ENCODE data around the gene RNFT2. TPM values are rescaled to one million over a fixed set of nuclear protein-coding genes. Genes with fewer than 3 reads are reported as not detected.

The RNFT2 gene
- polyA plus RNA-seq, 4 donors: 0.45 to 2.4 (median 1.0) TPM

- 67 to 76% (median 70%) methylated on average over 5 of the region's 5 CpGs for WGBS, 3 donors
- FAIRE-seq (no peak), DNase-seq (no peak)
- no peaks in the 10 kb centered on the region for H3K4me1 ChIP-seq (ENCODE audit: control insufficient read depth in 3 of 3, insufficient read depth in 2 of 3, low read depth in 1 of 3, low read length in 2 of 3)
- H3K9me3 ChIP-seq (ENCODE audit: control insufficient read depth in 2 of 2, insufficient read depth in 1 of 2, low read depth in 1 of 2, low read length in 1 of 2): no peaks in the 10 kb centered on the region
- no peaks in the 10 kb centered on the region for H3K36me3 ChIP-seq (ENCODE audit: control insufficient read depth in 3 of 3, insufficient read depth in 2 of 3, low read depth in 1 of 3, low read length in 3 of 3)
- H3K4me3 ChIP-seq (ENCODE audit: low read depth in 1 of 3, low read length in 3 of 3): no peak overlapping the region
- no peaks in the 10 kb centered on the region for H3K27me3 ChIP-seq (ENCODE audit: control insufficient read depth in 3 of 3, insufficient read depth in 3 of 3, low read length in 3 of 3)
- no peak overlapping the region for H3K27ac ChIP-seq (ENCODE audit: low read depth in 1 of 3, low read length in 2 of 3)
Observed at GRCh38 chr12:116765271-116765670, 27.2 kb downstream of the RNFT2 start.

GRCh38 chr12:116766285-116766684 is 28.2 kb downstream of the RNFT2 start:
- H3K4me1 ChIP-seq (ENCODE audit: control insufficient read depth in 3 of 3, insufficient read depth in 2 of 3, low read depth in 1 of 3, low read length in 2 of 3): no peaks in the 10 kb centered on the region
- 96 to 99% (median 98%) methylated on average over 3 of the region's 3 CpGs for WGBS, 3 donors
- no peak for FAIRE-seq

GRCh38 chr12:116766746-116767145 is 28.6 kb downstream of the RNFT2 start:
- no peak overlapping the region for H3K4me3 ChIP-seq (ENCODE audit: low read depth in 1 of 3, low read length in 3 of 3)
- H3K4me1 ChIP-seq (ENCODE audit: control insufficient read depth in 3 of 3, insufficient read depth in 2 of 3, low read depth in 1 of 3, low read length in 2 of 3): no peaks in the 10 kb centered on the region
- 90 to 93% (median 91%) methylated on average over 3 of the region's 3 CpGs for WGBS, 3 donors
- H3K27ac ChIP-seq (ENCODE audit: low read depth in 1 of 3, low read length in 2 of 3): no peak overlapping the region
- DNase-seq (no peak), FAIRE-seq (no peak)
- no peaks in the 10 kb centered on the region for H3K36me3 ChIP-seq (ENCODE audit: control insufficient read depth in 3 of 3, insufficient read depth in 2 of 3, low read depth in 1 of 3, low read length in 3 of 3)
- no peaks in the 10 kb centered on the region for H3K27me3 ChIP-seq (ENCODE audit: control insufficient read depth in 3 of 3, insufficient read depth in 3 of 3, low read length in 3 of 3)
- no peaks in the 10 kb centered on the region for H3K9me3 ChIP-seq (ENCODE audit: control insufficient read depth in 2 of 2, insufficient read depth in 1 of 2, low read depth in 1 of 2, low read length in 1 of 2)

More at GRCh38 chr12:116766285-116766684, 28.2 kb downstream of the RNFT2 start:
- Histone ChIP-seq H3K27ac (ENCODE audit: low read depth in 1 of 3, low read length in 2 of 3) (no peak overlapping the region), H3K9me3 (ENCODE audit: control insufficient read depth in 2 of 2, insufficient read depth in 1 of 2, low read depth in 1 of 2, low read length in 1 of 2) (no peaks in the 10 kb centered on the region), H3K4me3 (ENCODE audit: low read depth in 1 of 3, low read length in 3 of 3) (no peak overlapping the region), H3K27me3 (ENCODE audit: control insufficient read depth in 3 of 3, insufficient read depth in 3 of 3, low read length in 3 of 3) (no peaks in the 10 kb centered on the region), H3K36me3 (ENCODE audit: control insufficient read depth in 3 of 3, insufficient read depth in 2 of 3, low read depth in 1 of 3, low read length in 3 of 3) (no peaks in the 10 kb centered on the region)
- DNase-seq: no peak

GRCh38 chr12:116771651-116772050 is 33.5 kb downstream of the RNFT2 start:
- Histone ChIP-seq H3K9me3 (ENCODE audit: control insufficient read depth in 2 of 2, insufficient read depth in 1 of 2, low read depth in 1 of 2, low read length in 1 of 2) (no peaks in the 10 kb centered on the region), H3K36me3 (ENCODE audit: control insufficient read depth in 3 of 3, insufficient read depth in 2 of 3, low read depth in 1 of 3, low read length in 3 of 3) (no peaks in the 10 kb centered on the region), H3K4me3 (ENCODE audit: low read depth in 1 of 3, low read length in 3 of 3) (no peak overlapping the region), H3K4me1 (ENCODE audit: control insufficient read depth in 3 of 3, insufficient read depth in 2 of 3, low read depth in 1 of 3, low read length in 2 of 3) (no peaks in the 10 kb centered on the region), H3K27ac (ENCODE audit: low read depth in 1 of 3, low read length in 2 of 3) (no peak overlapping the region), H3K27me3 (ENCODE audit: control insufficient read depth in 3 of 3, insufficient read depth in 3 of 3, low read length in 3 of 3) (no peaks in the 10 kb centered on the region)
- FAIRE-seq (no peak), DNase-seq (no peak)
- WGBS, 3 donors: 77 to 87% (median 82%) methylated on average over 8 of the region's 8 CpGs

GRCh38 chr12:116773276-116773731 is 35.2 kb downstream of the RNFT2 start:
- DNase-seq (no peak), FAIRE-seq (no peak)
- Histone ChIP-seq H3K4me3 (ENCODE audit: low read depth in 1 of 3, low read length in 3 of 3) (no peak overlapping the region), H3K36me3 (ENCODE audit: control insufficient read depth in 3 of 3, insufficient read depth in 2 of 3, low read depth in 1 of 3, low read length in 3 of 3) (no peaks in the 10 kb centered on the region), H3K27me3 (ENCODE audit: control insufficient read depth in 3 of 3, insufficient read depth in 3 of 3, low read length in 3 of 3) (no peaks in the 10 kb centered on the region), H3K27ac (ENCODE audit: low read depth in 1 of 3, low read length in 2 of 3) (no peak overlapping the region), H3K4me1 (ENCODE audit: control insufficient read depth in 3 of 3, insufficient read depth in 2 of 3, low read depth in 1 of 3, low read length in 2 of 3) (no peaks in the 10 kb centered on the region), H3K9me3 (ENCODE audit: control insufficient read depth in 2 of 2, insufficient read depth in 1 of 2, low read depth in 1 of 2, low read length in 1 of 2) (no peaks in the 10 kb centered on the region)
- whole genome bisulfite sequencing, 3 donors: 72 to 87% (median 83%) methylated on average over 4 of the region's 4 CpGs

- no peak overlapping the region for H3K27ac ChIP-seq (ENCODE audit: low read depth in 1 of 3, low read length in 2 of 3)
- no peak for FAIRE-seq
- 66 to 75% (median 70%) methylated on average over 4 of the region's 4 CpGs for WGBS, 3 donors
Observed at GRCh38 chr12:116774020-116774419, 35.9 kb downstream of the RNFT2 start.

GRCh38 chr12:116777245-116777644 is 39.1 kb downstream of the RNFT2 start:
- FAIRE-seq: no peak
- peaks cover 0 to 5% (median 0%) of the 10 kb centered on the region in 3 donors for H3K36me3 ChIP-seq (ENCODE audit: control insufficient read depth in 3 of 3, insufficient read depth in 2 of 3, low read depth in 1 of 3, low read length in 3 of 3)
- WGBS, 3 donors: 91 to 98% (median 93%) methylated on average over 1 of the region's 1 CpG

More at GRCh38 chr12:116774020-116774419, 35.9 kb downstream of the RNFT2 start:
- DNase-seq: no peak
- no peaks in the 10 kb centered on the region for H3K27me3 ChIP-seq (ENCODE audit: control insufficient read depth in 3 of 3, insufficient read depth in 3 of 3, low read length in 3 of 3)
- H3K4me3 ChIP-seq (ENCODE audit: low read depth in 1 of 3, low read length in 3 of 3): no peak overlapping the region
- no peaks in the 10 kb centered on the region for H3K4me1 ChIP-seq (ENCODE audit: control insufficient read depth in 3 of 3, insufficient read depth in 2 of 3, low read depth in 1 of 3, low read length in 2 of 3)
- no peaks in the 10 kb centered on the region for H3K9me3 ChIP-seq (ENCODE audit: control insufficient read depth in 2 of 2, insufficient read depth in 1 of 2, low read depth in 1 of 2, low read length in 1 of 2)
- peaks cover 0 to under 1% (median 0%) of the 10 kb centered on the region in 3 donors for H3K36me3 ChIP-seq (ENCODE audit: control insufficient read depth in 3 of 3, insufficient read depth in 2 of 3, low read depth in 1 of 3, low read length in 3 of 3)

GRCh38 chr12:116779597-116779996 is 41.5 kb downstream of the RNFT2 start:
- DNase-seq: no peak
- no peaks in the 10 kb centered on the region for H3K4me1 ChIP-seq (ENCODE audit: control insufficient read depth in 3 of 3, insufficient read depth in 2 of 3, low read depth in 1 of 3, low read length in 2 of 3)
- WGBS, 3 donors: 90 to 94% (median 93%) methylated on average over 2 of the region's 2 CpGs
- H3K36me3 ChIP-seq (ENCODE audit: control insufficient read depth in 3 of 3, insufficient read depth in 2 of 3, low read depth in 1 of 3, low read length in 3 of 3): peaks cover 0 to 8% (median 0%) of the 10 kb centered on the region in 3 donors
- H3K9me3 ChIP-seq (ENCODE audit: control insufficient read depth in 2 of 2, insufficient read depth in 1 of 2, low read depth in 1 of 2, low read length in 1 of 2): no peaks in the 10 kb centered on the region
- no peak overlapping the region for H3K4me3 ChIP-seq (ENCODE audit: low read depth in 1 of 3, low read length in 3 of 3)
- no peak for FAIRE-seq
- H3K27ac ChIP-seq (ENCODE audit: low read depth in 1 of 3, low read length in 2 of 3): no peak overlapping the region
- H3K27me3 ChIP-seq (ENCODE audit: control insufficient read depth in 3 of 3, insufficient read depth in 3 of 3, low read length in 3 of 3): no peaks in the 10 kb centered on the region

More at GRCh38 chr12:116777245-116777644, 39.1 kb downstream of the RNFT2 start:
- H3K27ac ChIP-seq (ENCODE audit: low read depth in 1 of 3, low read length in 2 of 3): no peak overlapping the region
- no peaks in the 10 kb centered on the region for H3K9me3 ChIP-seq (ENCODE audit: control insufficient read depth in 2 of 2, insufficient read depth in 1 of 2, low read depth in 1 of 2, low read length in 1 of 2)
- no peak for DNase-seq
- H3K4me1 ChIP-seq (ENCODE audit: control insufficient read depth in 3 of 3, insufficient read depth in 2 of 3, low read depth in 1 of 3, low read length in 2 of 3): no peaks in the 10 kb centered on the region
- no peaks in the 10 kb centered on the region for H3K27me3 ChIP-seq (ENCODE audit: control insufficient read depth in 3 of 3, insufficient read depth in 3 of 3, low read length in 3 of 3)
- H3K4me3 ChIP-seq (ENCODE audit: low read depth in 1 of 3, low read length in 3 of 3): no peak overlapping the region

GRCh38 chr12:116780942-116781341 is 42.8 kb downstream of the RNFT2 start:
- Histone ChIP-seq H3K27me3 (ENCODE audit: control insufficient read depth in 3 of 3, insufficient read depth in 3 of 3, low read length in 3 of 3) (no peaks in the 10 kb centered on the region), H3K4me1 (ENCODE audit: control insufficient read depth in 3 of 3, insufficient read depth in 2 of 3, low read depth in 1 of 3, low read length in 2 of 3) (no peaks in the 10 kb centered on the region), H3K9me3 (ENCODE audit: control insufficient read depth in 2 of 2, insufficient read depth in 1 of 2, low read depth in 1 of 2, low read length in 1 of 2) (no peaks in the 10 kb centered on the region), H3K36me3 (ENCODE audit: control insufficient read depth in 3 of 3, insufficient read depth in 2 of 3, low read depth in 1 of 3, low read length in 3 of 3) (peaks cover 0 to 8% (median 0%) of the 10 kb centered on the region in 3 donors), H3K4me3 (ENCODE audit: low read depth in 1 of 3, low read length in 3 of 3) (no peak overlapping the region), H3K27ac (ENCODE audit: low read depth in 1 of 3, low read length in 2 of 3) (no peak overlapping the region)
- DNase-seq: no peak
- no peak for FAIRE-seq
- 74 to 83% (median 78%) methylated on average over 4 of the region's 4 CpGs for WGBS, 3 donors
